Mucosa of rectum (tissue), 2 donors: ENCODE measurements around the gene TRMT44.

Experiments used
- H3K27ac ChIP-seq, 2 donors: one replicate each; pipeline ENCODE4 v1.7.0; 2013; ENCODE audit warnings: inconsistent platforms in 2 of 2, low read depth in 2 of 2, low read length in 2 of 2
- H3K27me3 ChIP-seq, 2 donors: one replicate each; pipeline ENCODE4 v1.7.0; 2013; ENCODE audit warnings: low read length in 2 of 2; ENCODE audit not compliant: control insufficient read depth in 2 of 2, insufficient read depth in 2 of 2
- H3K36me3 ChIP-seq, 2 donors: one replicate each; pipeline ENCODE4 v1.7.0; 2013; ENCODE audit warnings: low read length in 2 of 2; ENCODE audit not compliant: control insufficient read depth in 2 of 2, insufficient read depth in 2 of 2
- H3K4me1 ChIP-seq, 2 donors: one replicate each; pipeline ENCODE4 v1.7.0; 2013; ENCODE audit warnings: low read length in 2 of 2, mild to moderate bottlenecking in 1 of 2; ENCODE audit not compliant: control insufficient read depth in 2 of 2, insufficient read depth in 2 of 2
- H3K4me3 ChIP-seq, 2 donors: one replicate each; pipeline ENCODE4 v1.7.0; 2013; ENCODE audit warnings: low read length in 2 of 2
- H3K9ac ChIP-seq, 2 donors: one replicate each; pipeline ENCODE4 v1.7.0; 2013; ENCODE audit warnings: low read length in 2 of 2, low read depth in 1 of 2, mild to moderate bottlenecking in 1 of 2
- H3K9me3 ChIP-seq, 2 donors: one replicate each; pipeline ENCODE4 v1.7.0; 2013; ENCODE audit warnings: low read length in 2 of 2; ENCODE audit not compliant: control insufficient read depth in 2 of 2
- donor health status: healthy.
- donor health status: Normal muscosa, but diverticular disease.

The TRMT44 gene

DNA sequence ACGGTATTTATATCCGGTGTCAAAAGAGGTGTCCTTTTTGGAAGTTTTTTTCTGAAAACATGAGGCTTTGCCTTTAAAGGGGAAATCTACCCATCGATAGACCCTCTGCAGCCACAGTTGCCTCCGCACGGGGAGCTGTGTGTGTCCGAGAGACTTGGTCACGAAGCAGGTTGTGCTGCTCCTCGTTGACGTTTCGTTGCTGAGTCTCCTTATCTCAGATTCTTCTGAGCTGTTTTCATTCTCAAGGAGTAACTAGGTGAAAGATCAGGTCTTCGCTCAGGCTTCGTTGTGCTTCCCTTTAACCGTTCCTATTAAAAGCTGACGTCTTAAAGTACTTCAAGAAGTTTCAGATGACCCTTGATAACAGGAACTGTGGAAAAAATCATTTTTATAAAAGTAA, 23.8 kb downstream of the TRMT44 start:
- Histone ChIP-seq H3K4me1 (no peaks in the 10 kb centered on the region), H3K27me3 (no peaks in the 10 kb centered on the region), H3K9me3 (no peaks in the 10 kb centered on the region), H3K36me3 (peaks cover 38 to 41% of the 10 kb centered on the region in 2 donors), H3K9ac (no peak overlapping the region), H3K4me3 (no peak overlapping the region), H3K27ac (no peak overlapping the region)

- H3K4me1 ChIP-seq: no peaks in the 10 kb centered on the region
- H3K4me3 ChIP-seq: no peak overlapping the region
- H3K9ac ChIP-seq: no peak overlapping the region
- H3K36me3 ChIP-seq: peaks cover 40 to 44% of the 10 kb centered on the region in 2 donors
- no peaks in the 10 kb centered on the region for H3K9me3 ChIP-seq
- no peak overlapping the region for H3K27ac ChIP-seq
- H3K27me3 ChIP-seq: no peaks in the 10 kb centered on the region
Observed at GRCh38 chr4:8465615-8466611, 25.3 kb downstream of the TRMT44 start.

- Histone ChIP-seq H3K9me3 (no peaks in the 10 kb centered on the region), H3K4me1 (no peaks in the 10 kb centered on the region), H3K27me3 (no peaks in the 10 kb centered on the region), H3K27ac (no peak overlapping the region), H3K36me3 (peaks cover 36 to 41% of the 10 kb centered on the region in 2 donors), H3K9ac (no peak overlapping the region), H3K4me3 (no peak overlapping the region)
Observed at GRCh38 chr4:8467016-8467415, 26.4 kb downstream of the TRMT44 start.

DNA sequence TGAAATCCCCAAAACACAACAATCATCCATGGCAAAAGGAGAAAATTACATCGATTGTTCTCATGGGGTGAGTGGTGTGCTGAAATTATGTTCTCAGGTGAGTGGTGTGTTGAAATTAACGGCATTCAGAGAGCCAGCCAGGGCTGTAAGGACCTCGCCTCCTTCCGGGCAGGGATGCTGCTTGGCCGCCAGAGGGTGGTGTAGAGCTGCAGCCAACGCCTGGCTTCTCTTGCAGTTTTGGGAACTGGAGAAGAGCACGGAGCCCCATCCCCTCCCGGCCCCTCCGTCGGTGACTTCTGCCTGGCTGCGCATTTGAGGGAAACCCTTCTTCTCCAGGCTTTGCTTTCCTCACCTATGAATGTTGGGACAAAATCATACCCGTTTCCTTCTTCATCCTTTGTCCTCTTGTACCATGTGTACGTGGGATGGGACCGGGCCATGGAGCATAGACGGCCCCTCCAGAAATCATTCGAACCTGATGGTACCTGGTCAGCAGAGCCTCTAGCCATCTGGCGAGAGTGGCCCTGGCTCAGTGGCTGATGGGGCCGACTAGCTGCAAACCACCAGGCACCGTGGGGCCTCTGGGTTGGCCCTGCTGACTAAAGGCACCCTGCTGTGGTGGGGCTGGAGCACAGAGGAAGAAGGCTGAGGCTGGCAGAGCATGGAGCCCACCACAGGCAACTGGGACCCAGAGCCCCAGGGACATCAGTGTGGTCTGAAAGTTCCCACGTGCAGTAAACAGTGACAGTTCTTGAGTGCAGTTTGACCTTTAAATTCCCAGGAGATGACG, 28.4 kb downstream of the TRMT44 start:
- no peaks in the 10 kb centered on the region for H3K27me3 ChIP-seq
- no peak overlapping the region for H3K9ac ChIP-seq
- H3K36me3 ChIP-seq: peaks cover 36 to 39% of the 10 kb centered on the region in 2 donors
- H3K27ac ChIP-seq: no peak overlapping the region
- peaks cover 3 to 4% of the 10 kb centered on the region in 2 donors for H3K4me1 ChIP-seq
- H3K4me3 ChIP-seq: no peak overlapping the region
- no peaks in the 10 kb centered on the region for H3K9me3 ChIP-seq

DNA sequence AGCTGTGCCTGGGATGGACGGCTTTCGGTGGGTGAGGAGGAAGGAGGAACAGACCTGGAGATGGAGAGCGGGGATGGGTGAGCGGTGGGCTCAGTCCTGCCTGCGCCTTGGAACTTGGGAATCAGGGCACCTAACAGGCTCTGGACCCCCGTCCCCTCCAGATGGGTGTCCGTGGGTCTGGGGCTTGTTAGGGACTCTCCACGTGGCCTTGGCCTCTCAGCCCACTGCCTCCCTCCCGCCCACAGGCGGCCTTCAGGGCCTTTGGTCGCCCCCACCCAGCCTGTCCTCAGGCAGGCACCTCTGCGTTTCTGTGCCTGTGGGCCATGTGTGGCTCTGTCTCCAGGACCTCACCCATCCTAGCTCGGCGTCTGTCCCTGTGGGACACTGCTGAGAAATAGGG, 29.0 kb downstream of the TRMT44 start:
- Histone ChIP-seq H3K9ac (no peak overlapping the region), H3K4me3 (no peak overlapping the region), H3K4me1 (peaks cover 3 to 4% of the 10 kb centered on the region in 2 donors), H3K9me3 (no peaks in the 10 kb centered on the region), H3K27me3 (no peaks in the 10 kb centered on the region), H3K27ac (no peak overlapping the region), H3K36me3 (peaks cover 32 to 34% of the 10 kb centered on the region in 2 donors)

DNA sequence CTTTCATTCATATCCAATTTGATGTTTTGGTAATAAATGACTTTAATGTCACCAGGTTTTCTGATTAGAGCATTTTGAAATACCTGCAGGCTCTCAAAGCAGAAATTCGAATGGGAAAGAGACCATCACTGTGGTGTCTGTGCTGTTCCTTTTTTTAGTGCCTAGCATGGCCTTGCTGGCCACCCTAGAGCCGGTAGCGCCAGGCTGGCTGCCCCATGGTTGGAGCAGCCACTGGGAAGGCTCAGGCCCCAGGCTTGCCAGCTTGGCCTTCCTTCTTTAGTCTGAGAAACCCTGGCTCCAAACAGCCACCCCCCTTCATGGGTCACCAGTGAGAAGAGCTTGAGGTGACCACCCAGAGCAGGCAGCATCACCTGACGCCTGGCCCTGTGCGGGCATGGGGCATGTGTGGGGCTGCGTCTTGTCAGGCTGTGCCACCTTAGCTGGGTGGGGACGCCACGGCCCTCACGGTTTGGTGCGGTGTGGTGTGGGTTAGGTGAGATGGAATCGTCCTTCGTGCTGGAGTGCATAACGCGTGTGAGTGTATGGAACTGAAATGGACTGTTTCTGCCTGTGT, 30.0 kb downstream of the TRMT44 start:
- H3K4me1 ChIP-seq: peaks cover 3 to 4% of the 10 kb centered on the region in 2 donors
- H3K4me3 ChIP-seq: no peak overlapping the region
- H3K9me3 ChIP-seq: no peaks in the 10 kb centered on the region
- H3K9ac ChIP-seq: no peak overlapping the region
- H3K27ac ChIP-seq: no peak overlapping the region
- H3K36me3 ChIP-seq: peaks cover 23 to 25% of the 10 kb centered on the region in 2 donors
- no peaks in the 10 kb centered on the region for H3K27me3 ChIP-seq

DNA sequence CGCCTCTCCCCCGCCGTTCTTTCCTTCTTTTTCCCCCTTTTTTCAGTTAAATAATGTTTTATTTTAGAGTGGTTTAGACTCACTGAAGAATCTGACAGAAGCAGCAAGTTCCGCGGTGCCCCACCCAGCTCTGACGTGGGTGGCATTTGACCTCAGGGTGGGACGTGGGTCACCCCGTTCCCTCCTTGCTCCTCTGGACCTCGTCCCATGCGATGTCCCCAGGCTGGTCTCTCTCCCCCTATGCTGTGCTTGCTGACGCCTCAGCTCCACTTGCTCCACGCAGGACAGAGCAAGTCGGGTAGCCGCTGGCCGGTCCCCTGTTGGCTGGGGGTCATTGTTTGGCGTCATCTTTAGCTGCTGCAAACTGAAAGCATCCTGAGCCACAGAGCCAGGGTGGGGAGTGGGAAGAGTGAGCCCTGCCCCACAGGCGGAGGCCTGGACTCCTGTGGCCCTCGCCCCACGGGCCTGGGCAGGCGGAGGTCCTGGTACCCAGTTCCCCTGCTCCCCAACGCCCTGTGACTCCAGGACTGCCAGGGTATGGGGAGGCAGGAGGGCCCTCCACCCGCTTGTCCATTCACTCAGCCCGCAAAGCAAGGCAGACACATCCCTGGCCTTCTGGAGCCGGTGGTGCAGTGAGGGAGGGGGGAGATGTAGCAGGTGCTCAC, 30.8 kb downstream of the TRMT44 start:
- H3K4me3 ChIP-seq: no peak overlapping the region
- H3K9ac ChIP-seq: no peak overlapping the region
- peaks cover 20 to 25% of the 10 kb centered on the region in 2 donors for H3K36me3 ChIP-seq
- no peaks in the 10 kb centered on the region for H3K27me3 ChIP-seq
- H3K9me3 ChIP-seq: no peaks in the 10 kb centered on the region
- H3K4me1 ChIP-seq: peaks cover 3 to 4% of the 10 kb centered on the region in 2 donors
- no peak overlapping the region for H3K27ac ChIP-seq

GRCh38 chr4:8472158-8472688, 31.6 kb downstream of the TRMT44 start:
- H3K9ac ChIP-seq: no peak overlapping the region

DNA sequence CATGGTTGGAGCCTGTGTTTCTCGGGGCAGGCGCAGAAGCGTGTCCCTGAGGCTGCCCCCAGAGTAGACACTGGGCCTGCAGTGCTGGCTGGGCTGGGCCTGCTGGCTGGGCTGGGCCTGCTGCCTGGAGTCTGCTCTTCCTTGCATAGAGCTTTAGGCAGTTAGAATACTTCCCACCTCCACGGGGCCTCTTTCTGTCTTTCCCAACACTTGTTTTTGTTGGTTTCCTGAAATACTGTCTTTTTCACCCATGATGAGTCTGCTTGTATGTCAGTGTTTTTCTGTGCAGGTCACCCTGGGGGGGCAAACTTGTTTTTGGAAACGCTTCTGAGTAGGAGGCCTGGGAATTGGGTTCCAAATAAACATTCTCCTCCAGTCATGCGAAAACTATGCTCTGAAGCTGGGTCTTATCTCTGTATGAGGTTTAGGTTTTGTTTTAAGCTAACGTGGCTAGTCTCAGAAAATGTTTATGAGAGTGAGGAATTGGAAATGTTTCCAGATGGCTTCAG, 32.2 kb downstream of the TRMT44 start:
- H3K9ac ChIP-seq: no peak overlapping the region
- no peaks in the 10 kb centered on the region for H3K27me3 ChIP-seq
- H3K4me1 ChIP-seq: peaks cover 3 to 4% of the 10 kb centered on the region in 2 donors
- H3K27ac ChIP-seq: peak overlapping the region in 1 of 2 donors; percentile 65
- H3K9me3 ChIP-seq: no peaks in the 10 kb centered on the region
- H3K4me3 ChIP-seq: no peak overlapping the region
- H3K36me3 ChIP-seq: peaks cover 17 to 23% of the 10 kb centered on the region in 2 donors

More at GRCh38 chr4:8472158-8472688, 31.6 kb downstream of the TRMT44 start:
- peaks cover 3 to 4% of the 10 kb centered on the region in 2 donors for H3K4me1 ChIP-seq
- no peak overlapping the region for H3K4me3 ChIP-seq
- no peaks in the 10 kb centered on the region for H3K9me3 ChIP-seq
- H3K27ac ChIP-seq: peak overlapping the region in 1 of 2 donors; percentile 65
- H3K36me3 ChIP-seq: peaks cover 18 to 23% of the 10 kb centered on the region in 2 donors
- H3K27me3 ChIP-seq: no peaks in the 10 kb centered on the region
